Activated effector memory CD4-positive, alpha-beta T cell treated with anti-CD3 and anti-CD28 coated beads, Interleukin-2, amount 50 U/mL, for 16 hours (primary cell): Measurements from ENCODE around the gene TNFRSF9.
A peak's percentile ranks its signal among the peaks of the same experiment; 100 is the strongest.
"Not testable (repeated sequence)": the region's sequence is repeated elsewhere in the genome, so short reads cannot be mapped to it uniquely, and the experiment has no call there.

Source experiments
- DNase-seq: peaks from one replicate; pipeline ENCODE4 v3.0.0-alpha.2; 2020

The TNFRSF9 gene

GRCh38 chr1:7940745-7941436, at the start of gene TNFRSF9:
Gene TNFRSF9 (minus strand): TSS chr1:7940839. CDS start chr1:7939994, 845 bp downstream.
- peak; percentile 93 for DNase-seq

- DNase-seq: no peak
These were observed 49.3 kb upstream of the TNFRSF9 start for GRCh38 chr1:7989762-7990428.

GRCh38 chr1:7988576-7988975, 47.9 kb upstream of the TNFRSF9 start:
- no peak for DNase-seq

GRCh38 chr1:7987528-7987927, 46.9 kb upstream of the TNFRSF9 start:
- DNase-seq: no peak

GRCh38 chr1:7985851-7986612, 45.4 kb upstream of the TNFRSF9 start:
- no peak for DNase-seq

- peak; percentile 24 for DNase-seq
These were observed 44.2 kb upstream of the TNFRSF9 start for GRCh38 chr1:7984811-7985210.

- DNase-seq: no peak
These were observed 42.6 kb upstream of the TNFRSF9 start for GRCh38 chr1:7983086-7983778.

GRCh38 chr1:7980984-7981383, 40.3 kb upstream of the TNFRSF9 start:
- DNase-seq: no peak

GRCh38 chr1:7975212-7975865, 34.7 kb upstream of the TNFRSF9 start:
- peak; percentile 73 for DNase-seq

GRCh38 chr1:7973086-7973485, 32.4 kb upstream of the TNFRSF9 start:
- DNase-seq: no peak

- no peak for DNase-seq
These were observed 31.6 kb upstream of the TNFRSF9 start for GRCh38 chr1:7972285-7972684.

- DNase-seq: no peak
These were observed 30.4 kb upstream of the TNFRSF9 start for GRCh38 chr1:7971024-7971423.

- DNase-seq: no peak
These were observed 29.6 kb upstream of the TNFRSF9 start for GRCh38 chr1:7970246-7970645.

GRCh38 chr1:7967651-7968050, 27.0 kb upstream of the TNFRSF9 start:
- DNase-seq: no peak

GRCh38 chr1:7967196-7967595, 26.6 kb upstream of the TNFRSF9 start:
- no peak for DNase-seq

- no peak for DNase-seq
These were observed 23.8 kb upstream of the TNFRSF9 start for GRCh38 chr1:7964476-7964875.

GRCh38 chr1:7963841-7964240, 23.2 kb upstream of the TNFRSF9 start:
- not testable (repeated sequence) for DNase-seq

GRCh38 chr1:7963378-7963730, 22.7 kb upstream of the TNFRSF9 start:
- not testable (repeated sequence) for DNase-seq

GRCh38 chr1:7962636-7963377, 22.2 kb upstream of the TNFRSF9 start:
- no peak for DNase-seq

- DNase-seq: no peak
These were observed 21.3 kb upstream of the TNFRSF9 start for GRCh38 chr1:7962014-7962335.

- peak; percentile 100 for DNase-seq
These were observed 20.8 kb upstream of the TNFRSF9 start, which contains the start of gene PARK7 for GRCh38 chr1:7961216-7962013. Gene PARK7 (plus strand): TSS chr1:7961711. CDS start chr1:7962786, 1,075 bp downstream.
